ENCODE results near the gene ESYT2.
A peak's percentile ranks its signal among the peaks of the same experiment; 100 is the strongest.

Gene ESYT2

DNA sequence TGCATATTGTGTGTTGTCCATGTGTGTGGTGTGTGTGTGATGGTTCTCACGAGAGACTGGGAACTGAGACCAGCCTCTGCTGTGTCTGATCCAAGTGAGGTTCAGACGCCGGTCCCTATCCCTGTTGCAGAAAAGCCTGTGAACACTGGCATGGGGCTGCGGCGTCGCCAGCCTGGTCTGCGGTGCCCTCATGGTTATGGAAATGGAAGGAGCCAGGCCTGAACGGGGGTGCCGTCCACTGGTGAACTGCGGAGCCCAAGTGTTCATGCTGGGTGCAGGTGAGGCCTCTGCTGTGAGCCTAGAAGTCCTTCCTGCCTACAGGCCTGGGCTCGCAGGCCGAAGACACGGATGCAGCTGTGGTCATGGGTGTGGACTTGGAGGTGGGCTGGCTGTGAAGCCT, 106.0 kb downstream of the ESYT2 start:
- no peak overlapping the region for H2AFZ ChIP-seq (ENCODE audit: low read length, unreplicated experiment)
- no peaks in the 10 kb centered on the region for H3K4me1 ChIP-seq (ENCODE audit: control insufficient read depth, insufficient read depth, low read length, unreplicated experiment)
- H3K79me2 ChIP-seq (ENCODE audit: control insufficient read depth, insufficient read depth, low read length, unreplicated experiment): no peaks in the 10 kb centered on the region
- H3K4me3 ChIP-seq (ENCODE audit: low read depth, low read length): no peak overlapping the region
- no peak overlapping the region for H3K27ac ChIP-seq (ENCODE audit: low read depth, low read length)
- H3K36me3 ChIP-seq (ENCODE audit: insufficient read depth, low read length): no peaks in the 10 kb centered on the region
- peaks cover 7% of the 10 kb centered on the region; the same call in 1 of the 2 replicates for H3K27me3 ChIP-seq (ENCODE audit: insufficient read depth, low read length)

DNA sequence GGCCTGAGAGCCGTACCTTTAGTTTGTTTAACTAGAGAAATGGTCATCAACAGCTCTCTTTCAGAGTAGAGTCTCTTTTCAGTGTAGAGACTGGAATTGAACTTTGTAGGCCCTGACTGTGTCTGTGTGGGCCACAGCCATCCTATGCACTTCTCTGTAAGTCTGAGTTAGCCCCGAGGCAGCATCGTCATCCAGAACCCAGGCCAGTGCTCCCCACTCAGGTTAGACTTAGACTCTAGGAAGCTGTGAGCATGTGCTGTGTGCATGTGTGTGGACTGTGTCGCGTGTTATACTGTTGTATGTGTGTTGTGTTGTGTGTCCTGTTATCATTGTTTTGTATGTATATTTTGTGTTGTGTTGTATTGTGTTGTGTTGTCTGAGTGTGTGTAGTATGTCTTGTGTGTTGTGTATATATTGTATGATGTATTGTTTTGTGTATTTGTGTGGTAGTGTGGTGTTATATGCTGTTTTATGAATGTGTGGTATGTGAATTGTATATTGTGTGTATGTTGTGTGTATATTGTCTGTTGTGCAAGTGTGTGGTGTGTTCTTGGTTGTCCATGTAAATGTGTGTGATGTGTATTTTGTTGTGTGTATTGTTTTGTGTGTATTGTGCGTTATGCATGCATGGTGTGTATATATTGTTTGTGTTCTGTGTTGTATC, 106.6 kb downstream of the ESYT2 start:
- Histone ChIP-seq H2AFZ (ENCODE audit: low read length, unreplicated experiment) (no peak overlapping the region), H3K4me1 (ENCODE audit: control insufficient read depth, insufficient read depth, low read length, unreplicated experiment) (no peaks in the 10 kb centered on the region), H3K36me3 (ENCODE audit: insufficient read depth, low read length) (no peaks in the 10 kb centered on the region), H3K27me3 (ENCODE audit: insufficient read depth, low read length) (peaks cover 11% of the 10 kb centered on the region; the same call in 1 of the 2 replicates), H3K4me3 (ENCODE audit: low read depth, low read length) (no peak overlapping the region), H3K27ac (ENCODE audit: low read depth, low read length) (no peak overlapping the region), H3K79me2 (ENCODE audit: control insufficient read depth, insufficient read depth, low read length, unreplicated experiment) (no peaks in the 10 kb centered on the region)

DNA sequence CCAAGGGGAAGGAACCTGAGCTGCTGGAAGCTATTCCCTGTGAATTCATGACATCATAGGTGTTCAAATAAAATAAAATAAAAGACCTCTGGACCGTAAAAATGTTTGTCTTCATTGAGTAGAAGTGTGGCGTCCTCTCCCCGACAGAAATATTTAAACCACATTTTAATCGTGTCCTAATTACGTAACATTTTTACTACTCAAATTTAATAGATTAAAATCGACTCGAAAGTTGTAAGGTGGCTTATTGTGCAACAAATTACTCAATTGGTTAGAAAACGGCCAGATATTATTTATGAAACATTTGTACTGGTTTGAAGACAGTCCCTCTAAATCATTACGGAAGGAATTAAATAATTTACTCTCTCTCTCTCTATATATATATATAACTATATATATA, 109.2 kb downstream of the ESYT2 start:
- Histone ChIP-seq H3K27ac (ENCODE audit: low read depth, low read length) (no peak overlapping the region), H3K36me3 (ENCODE audit: insufficient read depth, low read length) (no peaks in the 10 kb centered on the region), H3K4me3 (ENCODE audit: low read depth, low read length) (no peak overlapping the region), H3K4me1 (ENCODE audit: control insufficient read depth, insufficient read depth, low read length, unreplicated experiment) (no peaks in the 10 kb centered on the region), H3K27me3 (ENCODE audit: insufficient read depth, low read length) (peaks cover 16% of the 10 kb centered on the region; the same call in 1 of the 2 replicates), H3K79me2 (ENCODE audit: control insufficient read depth, insufficient read depth, low read length, unreplicated experiment) (no peaks in the 10 kb centered on the region), H2AFZ (ENCODE audit: low read length, unreplicated experiment) (no peak overlapping the region)

DNA sequence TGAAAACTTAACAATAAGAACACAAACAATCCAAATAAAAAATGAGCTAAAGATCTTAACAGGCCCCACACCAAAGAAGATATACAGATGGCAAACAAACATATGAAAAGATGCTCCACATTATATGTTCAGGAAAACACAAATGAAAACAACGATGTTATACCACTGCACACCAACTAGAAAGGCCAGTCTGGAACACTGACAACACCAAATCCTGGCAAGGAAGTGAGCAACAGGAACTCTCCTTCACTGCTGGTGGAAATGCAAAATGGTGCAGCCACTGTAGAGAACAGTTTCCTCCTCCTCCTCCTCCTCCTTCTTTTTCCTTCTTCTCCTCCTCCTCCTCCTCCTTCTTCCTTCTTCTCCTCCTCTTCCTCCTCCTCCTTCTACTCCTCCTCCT, 112.5 kb downstream of the ESYT2 start:
- Histone ChIP-seq H2AFZ (ENCODE audit: low read length, unreplicated experiment) (no peak overlapping the region), H3K36me3 (ENCODE audit: insufficient read depth, low read length) (no peaks in the 10 kb centered on the region), H3K79me2 (ENCODE audit: control insufficient read depth, insufficient read depth, low read length, unreplicated experiment) (no peaks in the 10 kb centered on the region), H3K4me1 (ENCODE audit: control insufficient read depth, insufficient read depth, low read length, unreplicated experiment) (no peaks in the 10 kb centered on the region), H3K4me3 (ENCODE audit: low read depth, low read length) (no peak overlapping the region), H3K27me3 (ENCODE audit: insufficient read depth, low read length) (peaks cover 16% of the 10 kb centered on the region; the same call in 1 of the 2 replicates), H3K27ac (ENCODE audit: low read depth, low read length) (no peak overlapping the region)

DNA sequence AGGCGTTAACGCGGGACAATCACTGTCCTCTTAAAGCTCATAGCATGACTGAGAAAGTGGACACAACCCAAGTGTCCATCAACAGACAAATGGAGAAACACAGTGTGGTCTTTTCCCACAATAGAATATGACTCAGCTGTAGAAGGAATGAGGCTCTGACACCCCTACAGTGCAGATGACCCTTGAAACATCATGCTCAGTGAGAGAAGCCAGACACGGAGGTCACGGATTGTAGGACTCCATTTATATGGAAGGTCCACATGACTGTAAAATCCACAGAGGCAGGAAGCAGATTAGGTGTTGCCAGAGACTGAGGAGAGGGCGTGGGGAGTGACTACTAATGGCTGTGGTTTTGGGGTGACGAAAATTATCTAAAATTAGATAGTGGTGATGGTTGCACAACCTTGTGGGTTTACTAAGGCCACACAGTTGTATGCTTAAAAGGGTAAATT, 118.6 kb downstream of the ESYT2 start:
- peak overlapping the region; percentile 33; the same call in 1 of the 2 replicates for H3K27ac ChIP-seq (ENCODE audit: low read depth, low read length)
- H3K36me3 ChIP-seq (ENCODE audit: insufficient read depth, low read length): no peaks in the 10 kb centered on the region
- H3K27me3 ChIP-seq (ENCODE audit: insufficient read depth, low read length): no peaks in the 10 kb centered on the region
- H3K4me3 ChIP-seq (ENCODE audit: low read depth, low read length): no peak overlapping the region
- H3K79me2 ChIP-seq (ENCODE audit: control insufficient read depth, insufficient read depth, low read length, unreplicated experiment): no peaks in the 10 kb centered on the region
- peak overlapping the region; percentile 50 for H2AFZ ChIP-seq (ENCODE audit: low read length, unreplicated experiment)
- peaks cover 5% of the 10 kb centered on the region for H3K4me1 ChIP-seq (ENCODE audit: control insufficient read depth, insufficient read depth, low read length, unreplicated experiment)

DNA sequence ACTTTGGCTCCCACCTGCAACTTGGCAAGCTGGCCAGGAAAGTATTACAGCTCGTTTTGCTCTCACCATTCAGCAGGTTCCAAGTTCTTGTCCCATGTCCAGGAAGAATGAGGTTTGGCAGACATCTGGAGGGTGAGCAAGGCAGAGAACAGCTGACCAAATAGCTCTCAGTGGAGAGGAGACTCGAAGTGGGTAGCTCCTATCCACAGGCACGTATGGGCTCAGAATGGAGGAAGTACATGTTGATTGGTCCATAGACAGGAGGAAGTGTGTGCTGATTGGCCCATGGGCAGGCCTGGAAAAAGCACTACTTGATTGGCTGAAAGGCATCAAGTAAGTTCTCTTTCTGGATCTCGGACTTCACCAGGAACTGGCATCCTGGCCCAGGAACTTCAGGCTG, 121.7 kb downstream of the ESYT2 start:
- Histone ChIP-seq H3K4me3 (ENCODE audit: low read depth, low read length) (no peak overlapping the region), H3K4me1 (ENCODE audit: control insufficient read depth, insufficient read depth, low read length, unreplicated experiment) (peaks cover 18% of the 10 kb centered on the region), H3K36me3 (ENCODE audit: insufficient read depth, low read length) (no peaks in the 10 kb centered on the region), H2AFZ (ENCODE audit: low read length, unreplicated experiment) (no peak overlapping the region), H3K27ac (ENCODE audit: low read depth, low read length) (no peak overlapping the region), H3K27me3 (ENCODE audit: insufficient read depth, low read length) (no peaks in the 10 kb centered on the region), H3K79me2 (ENCODE audit: control insufficient read depth, insufficient read depth, low read length, unreplicated experiment) (peaks cover 20% of the 10 kb centered on the region)

DNA sequence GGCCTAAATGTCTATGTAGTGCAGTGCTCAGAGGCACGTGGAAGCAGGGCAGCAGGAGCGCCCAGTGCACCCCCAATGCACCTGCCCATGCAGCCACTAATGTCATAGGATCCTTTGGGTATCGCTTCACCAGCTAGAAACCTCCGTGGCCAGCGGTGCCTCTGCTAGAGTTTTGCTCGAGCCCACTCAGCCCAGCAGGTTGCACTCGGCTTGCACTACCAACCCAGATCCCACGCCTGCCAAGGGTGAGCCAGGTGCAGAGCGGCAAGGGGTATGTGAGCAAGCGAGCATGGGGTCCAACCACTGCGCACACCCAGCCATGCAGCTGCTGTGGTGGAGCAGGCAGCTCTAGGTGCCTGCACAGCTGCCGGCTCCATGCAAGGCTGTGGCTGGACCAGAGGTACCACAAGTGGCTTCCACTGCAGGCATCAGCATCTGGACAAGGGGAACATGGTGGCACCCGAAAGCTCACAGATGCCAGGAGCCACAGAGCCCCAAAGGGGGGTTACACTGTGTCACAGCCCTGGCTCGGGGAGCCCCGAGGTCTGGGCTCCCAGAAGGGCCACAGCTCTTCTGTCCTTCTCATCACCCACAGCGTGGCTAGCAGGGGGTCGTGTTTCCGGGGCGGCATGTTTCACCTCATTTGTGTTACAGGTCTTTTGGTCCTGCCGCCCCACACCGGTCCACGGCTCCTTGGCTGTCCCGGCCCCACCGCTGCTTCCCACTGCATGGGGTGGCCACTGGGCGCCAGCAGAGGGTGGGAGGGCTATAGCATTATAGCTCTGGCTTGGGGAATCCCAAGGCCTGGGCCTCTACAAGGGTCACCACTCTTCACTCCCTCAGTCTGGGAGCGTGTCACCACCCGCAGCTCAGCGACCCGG, 122.4 kb downstream of the ESYT2 start:
- no peak overlapping the region for H3K4me3 ChIP-seq (ENCODE audit: low read depth, low read length)
- peaks cover 24% of the 10 kb centered on the region for H3K4me1 ChIP-seq (ENCODE audit: control insufficient read depth, insufficient read depth, low read length, unreplicated experiment)
- H3K79me2 ChIP-seq (ENCODE audit: control insufficient read depth, insufficient read depth, low read length, unreplicated experiment): peaks cover 26% of the 10 kb centered on the region
- no peak overlapping the region for H2AFZ ChIP-seq (ENCODE audit: low read length, unreplicated experiment)
- H3K27me3 ChIP-seq (ENCODE audit: insufficient read depth, low read length): no peaks in the 10 kb centered on the region
- H3K36me3 ChIP-seq (ENCODE audit: insufficient read depth, low read length): no peaks in the 10 kb centered on the region
- no peak overlapping the region for H3K27ac ChIP-seq (ENCODE audit: low read depth, low read length)

DNA sequence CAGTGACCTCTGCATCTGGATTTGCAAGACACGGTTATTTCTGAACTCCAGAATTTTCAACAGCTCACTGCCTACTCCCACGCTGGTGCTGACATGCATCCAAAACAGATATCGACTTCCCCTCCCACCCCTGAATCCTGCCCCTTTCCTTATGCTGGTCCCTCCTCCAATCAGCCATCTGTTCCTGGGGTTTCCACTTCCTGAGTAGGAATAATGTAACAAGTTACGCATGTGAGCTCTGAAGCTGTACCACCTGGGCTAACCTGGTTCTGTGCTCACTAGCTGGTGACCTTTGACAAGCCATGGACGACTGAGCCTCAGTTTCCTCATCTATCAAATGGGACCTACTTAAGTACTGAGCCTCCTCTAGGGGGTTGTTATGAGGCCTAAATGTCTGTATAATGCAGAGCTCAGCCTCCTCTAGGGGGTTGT, 123.0 kb downstream of the ESYT2 start:
- Histone ChIP-seq H3K27ac (ENCODE audit: low read depth, low read length) (no peak overlapping the region), H3K4me1 (ENCODE audit: control insufficient read depth, insufficient read depth, low read length, unreplicated experiment) (peaks cover 27% of the 10 kb centered on the region), H2AFZ (ENCODE audit: low read length, unreplicated experiment) (no peak overlapping the region), H3K27me3 (ENCODE audit: insufficient read depth, low read length) (no peaks in the 10 kb centered on the region), H3K4me3 (ENCODE audit: low read depth, low read length) (no peak overlapping the region; the same call in 1 of the 2 replicates), H3K79me2 (ENCODE audit: control insufficient read depth, insufficient read depth, low read length, unreplicated experiment) (peaks cover 33% of the 10 kb centered on the region), H3K36me3 (ENCODE audit: insufficient read depth, low read length) (peaks cover 5% of the 10 kb centered on the region; the same call in 1 of the 2 replicates)

DNA sequence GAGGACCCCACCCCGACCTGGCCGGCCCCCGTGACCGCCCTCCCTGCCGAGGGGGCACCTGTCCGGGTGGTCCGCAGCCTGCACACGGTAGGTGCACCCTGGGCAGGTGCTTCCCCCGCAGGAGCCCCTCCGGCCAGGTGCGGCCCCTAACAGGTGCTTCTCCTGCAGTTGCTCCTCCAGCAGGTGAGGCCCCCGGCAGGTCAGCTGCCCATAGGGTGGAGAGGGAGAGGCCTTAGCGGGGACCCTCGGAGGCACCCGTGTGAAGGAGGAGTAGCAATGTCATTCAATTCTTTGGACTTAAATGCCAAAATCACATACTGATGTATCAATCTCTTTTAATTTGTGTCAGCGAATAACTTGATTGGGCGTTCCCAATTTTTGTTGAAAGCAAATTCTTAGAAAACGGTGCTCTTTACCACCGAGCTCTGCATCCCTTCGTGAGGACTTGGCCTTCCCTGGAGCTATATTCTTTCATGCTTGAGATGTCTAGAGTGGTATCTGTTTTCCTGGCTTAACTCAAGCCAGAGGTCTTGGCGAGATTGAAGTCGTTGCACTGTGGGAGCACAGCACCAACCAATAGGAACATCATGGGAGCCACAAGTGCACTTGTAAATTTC, 124.0 kb downstream of the ESYT2 start:
- Histone ChIP-seq H3K4me3 (ENCODE audit: low read depth, low read length) (peak overlapping the region; percentile 84), H3K79me2 (ENCODE audit: control insufficient read depth, insufficient read depth, low read length, unreplicated experiment) (peaks cover 42% of the 10 kb centered on the region), H3K27ac (ENCODE audit: low read depth, low read length) (no peak overlapping the region), H2AFZ (ENCODE audit: low read length, unreplicated experiment) (peak overlapping the region; percentile 68), H3K27me3 (ENCODE audit: insufficient read depth, low read length) (no peaks in the 10 kb centered on the region), H3K4me1 (ENCODE audit: control insufficient read depth, insufficient read depth, low read length, unreplicated experiment) (peaks cover 22% of the 10 kb centered on the region), H3K36me3 (ENCODE audit: insufficient read depth, low read length) (peaks cover 13% of the 10 kb centered on the region; the same call in 1 of the 2 replicates)

DNA sequence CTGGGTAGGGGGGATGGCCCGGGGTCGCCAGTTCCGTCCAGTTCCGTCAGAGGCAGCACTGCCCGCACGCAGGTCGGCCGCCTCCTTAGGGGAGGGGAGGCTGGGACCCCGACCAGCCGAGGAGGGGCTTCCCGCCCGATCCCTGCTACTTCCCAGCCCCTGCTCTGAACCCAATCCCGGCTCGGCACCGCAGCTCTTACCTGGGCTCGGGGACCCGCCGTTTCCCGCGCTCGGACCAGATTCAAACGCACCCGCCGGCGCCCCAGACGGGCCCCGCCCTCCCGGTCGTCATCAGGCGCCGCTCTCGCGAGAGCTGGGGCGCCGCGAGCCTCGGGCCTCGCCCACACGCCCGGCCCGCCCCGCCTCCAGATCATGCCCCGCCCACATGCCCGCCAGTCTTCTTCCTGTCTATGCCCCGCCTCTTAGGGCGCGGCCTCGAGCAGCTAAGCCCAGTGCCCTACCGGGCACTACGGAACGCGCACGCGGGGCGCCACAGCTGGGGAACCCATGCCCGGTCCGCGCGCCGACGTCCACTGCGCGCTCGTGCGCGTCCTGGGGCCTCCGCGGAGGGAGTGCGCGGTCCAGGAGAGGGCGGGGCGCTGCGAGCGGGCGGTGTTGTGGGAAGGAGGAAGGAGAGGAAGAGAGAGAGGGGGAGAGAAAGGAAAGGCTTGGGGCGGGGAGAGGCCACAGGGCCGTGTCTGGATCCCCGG, 124.6 kb downstream of the ESYT2 start, which contains the start of gene NCAPG2:
NCAPG2 (minus strand) TSS at position 281 of the 710 bp plus-strand sequence. CDS start 2,905 bp downstream, outside the sequence.
- Histone ChIP-seq H3K36me3 (ENCODE audit: insufficient read depth, low read length) (peaks cover 17% of the 10 kb centered on the region; the same call in 1 of the 2 replicates), H3K79me2 (ENCODE audit: control insufficient read depth, insufficient read depth, low read length, unreplicated experiment) (peaks cover 48% of the 10 kb centered on the region), H2AFZ (ENCODE audit: low read length, unreplicated experiment) (peak within 1 kb of the TSS; percentile 68), H3K27me3 (ENCODE audit: insufficient read depth, low read length) (no peaks in the 10 kb centered on the region), H3K27ac (ENCODE audit: low read depth, low read length) (peak within 1 kb of the TSS; percentile 65), H3K4me3 (ENCODE audit: low read depth, low read length) (peak within 1 kb of the TSS; percentile 84), H3K4me1 (ENCODE audit: control insufficient read depth, insufficient read depth, low read length, unreplicated experiment) (peaks cover 22% of the 10 kb centered on the region)

Measured in ACC112 (cell line).